Stimulated activated CD8-positive, alpha-beta memory T cell treated with anti-CD3 and anti-CD28 coated beads, Interleukin-4, amount 100 ng/mL, for 1 hour (primary cell): ENCODE data around the gene ASXL1.
"Not testable (repeated sequence)": the region's sequence is repeated elsewhere in the genome, so short reads cannot be mapped to it uniquely, and the experiment has no call there.

Source experiments
- DNase-seq, 2 donors: peaks; one replicate each; pipeline ENCODE4 v3.0.0-alpha.2; 2020; ENCODE audit warnings: low read depth in 2 of 2, low spot score in 1 of 2

ASXL1 gene

GRCh38 chr20:32360333-32360634 is 2.2 kb downstream of the ASXL1 start:
- DNase-seq: no peak

DNA sequence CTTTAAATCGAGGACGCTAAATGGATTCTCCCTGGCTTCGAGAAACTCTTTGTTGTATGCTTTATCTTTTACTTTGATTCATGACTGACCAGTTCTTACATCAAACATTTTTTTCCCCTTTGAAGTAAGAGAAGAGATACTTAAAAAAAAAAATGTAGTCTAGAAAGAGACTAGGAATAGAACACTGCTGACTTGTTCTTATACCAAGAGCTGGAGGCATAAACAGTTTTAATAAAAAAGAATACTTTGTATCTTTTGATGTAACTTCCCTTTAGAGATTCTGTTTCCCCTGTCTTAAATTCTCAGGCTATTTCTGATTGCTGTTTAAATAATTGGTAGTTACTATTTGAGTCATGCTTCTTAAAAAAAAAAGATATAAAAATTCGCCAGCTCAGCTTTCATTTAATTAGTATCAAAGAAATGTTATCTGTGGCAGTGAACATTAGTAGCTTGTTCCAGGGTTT is 4.8 kb downstream of the ASXL1 start:
- no peak for DNase-seq

DNA sequence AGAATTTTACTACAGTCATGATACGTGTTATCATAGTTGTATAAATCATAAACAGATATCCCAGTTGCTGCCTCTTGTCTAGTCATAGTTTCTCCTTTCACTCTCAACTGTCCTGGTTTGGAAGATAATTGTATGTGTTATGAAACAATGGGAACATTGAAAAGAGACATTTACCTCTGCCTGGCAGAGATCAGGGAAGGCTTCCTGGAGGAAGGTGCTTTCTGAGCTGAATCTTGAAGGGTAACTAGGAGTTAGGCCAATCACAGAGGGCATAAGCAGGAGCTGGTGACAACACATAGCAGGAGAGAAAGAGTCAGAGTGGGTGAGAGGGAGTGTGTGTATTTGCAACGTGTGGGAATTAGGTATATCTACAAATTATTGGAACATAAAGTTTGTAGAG is 5.4 kb downstream of the ASXL1 start:
- no peak for DNase-seq

DNA sequence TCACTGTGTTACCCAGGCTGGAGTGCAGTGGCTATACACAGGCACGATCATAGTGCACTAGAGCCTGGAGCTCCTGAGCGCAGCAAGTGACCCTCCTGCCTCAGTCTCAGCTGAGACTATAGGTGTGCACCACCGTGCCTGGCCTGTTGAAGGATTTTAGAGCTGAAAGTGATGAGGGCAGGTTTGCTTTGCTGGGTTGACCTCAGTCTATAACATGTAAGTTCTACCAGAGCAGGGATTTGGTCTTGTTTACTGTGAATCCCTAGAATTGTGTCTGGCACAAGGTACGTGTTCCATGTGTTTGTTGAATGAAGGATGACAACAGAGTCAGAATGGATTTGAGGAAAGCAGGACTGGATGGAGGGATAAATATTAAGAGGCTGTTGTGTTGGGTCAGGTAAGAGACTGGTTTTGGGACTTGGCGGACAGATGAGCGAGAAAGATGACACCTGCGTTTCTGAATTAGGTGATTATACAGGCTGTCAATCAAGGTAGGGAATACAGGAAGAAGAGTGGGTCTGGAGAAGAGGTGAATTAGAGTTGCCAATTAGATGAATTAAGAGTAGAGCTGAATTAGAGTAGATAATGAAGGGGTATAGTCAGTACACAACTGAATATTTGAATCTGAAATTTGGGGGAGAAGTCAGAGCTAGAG is 6.5 kb downstream of the ASXL1 start:
- no peak for DNase-seq

DNA sequence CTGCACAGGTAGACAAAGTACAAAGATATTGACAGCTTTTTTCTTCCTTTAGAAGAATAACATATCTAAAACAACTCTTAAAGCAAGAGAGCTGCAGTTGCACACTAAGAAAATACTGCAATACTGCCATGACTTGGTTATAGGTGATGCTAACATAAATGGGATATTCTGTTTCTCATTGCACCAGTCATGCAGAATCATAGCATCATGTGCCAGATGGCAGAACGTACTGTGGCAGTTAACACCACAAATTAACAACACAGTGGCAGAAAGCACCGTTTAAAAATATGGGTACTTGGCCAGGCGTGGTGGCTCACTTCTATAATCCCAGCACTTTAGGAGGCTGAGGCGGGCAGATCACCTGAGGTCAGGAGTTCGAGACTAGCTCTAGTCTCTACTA is 7.4 kb downstream of the ASXL1 start:
- no peak for DNase-seq

DNA sequence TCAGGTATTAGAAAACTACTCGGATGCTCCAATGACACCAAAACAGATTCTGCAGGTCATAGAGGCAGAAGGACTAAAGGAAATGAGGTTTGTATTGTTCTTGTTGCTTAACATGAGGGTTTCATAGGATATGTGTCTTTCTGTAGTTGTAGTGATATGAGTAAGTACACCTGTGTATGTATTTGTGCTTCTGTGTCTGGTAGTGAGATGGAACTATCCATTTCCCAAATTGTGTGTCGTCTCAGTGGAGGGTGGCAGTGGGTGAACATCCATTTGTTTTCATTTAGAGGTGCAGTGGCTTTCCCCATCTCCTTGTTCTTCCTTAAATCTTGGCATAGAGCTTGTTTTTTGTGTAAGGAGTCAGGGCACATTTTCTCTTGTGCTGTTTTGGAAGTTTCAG is 8.2 kb downstream of the ASXL1 start:
- DNase-seq: no peak

GRCh38 chr20:32368323-32368722 is 10.2 kb downstream of the ASXL1 start:
- DNase-seq: no peak

GRCh38 chr20:32368925-32369324 is 10.8 kb downstream of the ASXL1 start:
- DNase-seq: no peak

GRCh38 chr20:32370897-32371296 is 12.8 kb downstream of the ASXL1 start:
- DNase-seq: no peak

DNA sequence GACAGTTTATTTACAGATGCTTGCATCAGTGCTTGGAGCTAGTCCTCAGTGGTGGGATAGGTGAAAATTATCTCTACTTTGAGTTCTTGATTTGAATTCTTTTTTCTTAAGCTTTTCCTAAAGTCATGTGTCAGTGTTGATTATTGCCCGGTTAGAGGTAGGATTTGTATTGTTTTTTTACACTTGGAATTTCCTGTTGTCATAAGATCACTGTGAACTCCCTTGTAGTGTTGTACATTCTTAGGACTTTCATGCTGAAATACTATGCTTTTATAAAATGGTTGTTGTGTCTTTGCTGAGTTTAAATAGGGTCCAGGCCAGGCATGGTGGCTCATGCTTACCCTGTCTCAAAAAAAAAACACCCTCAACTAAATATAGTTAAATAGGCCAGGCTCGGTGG is 20.3 kb downstream of the ASXL1 start:
- no peak for DNase-seq

GRCh38 chr20:32380037-32380436 is 21.9 kb downstream of the ASXL1 start:
- not testable (repeated sequence) for DNase-seq

- no peak for DNase-seq
These were observed 22.6 kb downstream of the ASXL1 start for GRCh38 chr20:32380745-32381144.

- DNase-seq: no peak
These were observed 24.2 kb downstream of the ASXL1 start for GRCh38 chr20:32382102-32382950.

DNA sequence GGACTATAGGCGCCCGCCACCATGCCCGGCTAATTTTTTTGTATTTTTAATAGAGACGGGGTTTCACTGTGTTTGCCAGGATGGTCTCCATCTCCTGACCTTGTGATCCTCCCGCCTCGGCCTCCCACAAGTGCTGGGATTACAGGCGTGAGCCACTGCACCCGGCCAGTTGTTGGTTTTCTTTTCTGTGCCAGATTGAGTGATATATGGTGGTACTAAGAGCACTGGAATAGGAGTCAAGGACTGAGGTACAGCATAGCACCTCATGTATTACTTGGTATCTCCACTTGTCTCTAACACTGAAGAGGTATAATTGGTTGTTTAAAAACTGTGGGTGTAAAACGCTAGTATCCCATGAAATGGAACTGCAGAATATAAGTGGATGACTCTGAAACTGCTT is 25.3 kb downstream of the ASXL1 start:
- not testable (repeated sequence) for DNase-seq

DNA sequence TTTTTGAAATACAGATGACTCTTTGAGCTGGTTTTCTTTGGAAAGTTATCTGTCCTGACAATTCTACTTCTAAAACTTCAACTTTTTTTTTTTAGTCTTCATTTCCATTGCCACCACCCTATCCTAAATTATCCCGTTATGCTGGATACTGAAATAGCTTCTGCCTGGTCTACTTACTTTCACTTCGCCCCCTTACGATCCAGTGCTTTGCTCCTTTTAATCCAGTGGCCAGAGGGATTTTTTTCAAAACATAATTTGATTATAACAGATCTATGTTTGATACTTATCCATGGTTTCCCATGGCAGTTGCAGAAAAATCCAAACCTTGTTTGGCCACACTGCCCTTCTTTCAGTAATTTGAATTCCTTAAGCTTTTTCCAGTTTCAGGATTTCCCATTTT is 27.4 kb downstream of the ASXL1 start:
- DNase-seq: no peak

- no peak for DNase-seq
These were observed 28.0 kb downstream of the ASXL1 start for GRCh38 chr20:32386091-32386490.

- DNase-seq: no peak
These were observed 29.1 kb downstream of the ASXL1 start for GRCh38 chr20:32387252-32387651.

GRCh38 chr20:32391003-32391402 is 32.9 kb downstream of the ASXL1 start:
- no peak for DNase-seq

DNA sequence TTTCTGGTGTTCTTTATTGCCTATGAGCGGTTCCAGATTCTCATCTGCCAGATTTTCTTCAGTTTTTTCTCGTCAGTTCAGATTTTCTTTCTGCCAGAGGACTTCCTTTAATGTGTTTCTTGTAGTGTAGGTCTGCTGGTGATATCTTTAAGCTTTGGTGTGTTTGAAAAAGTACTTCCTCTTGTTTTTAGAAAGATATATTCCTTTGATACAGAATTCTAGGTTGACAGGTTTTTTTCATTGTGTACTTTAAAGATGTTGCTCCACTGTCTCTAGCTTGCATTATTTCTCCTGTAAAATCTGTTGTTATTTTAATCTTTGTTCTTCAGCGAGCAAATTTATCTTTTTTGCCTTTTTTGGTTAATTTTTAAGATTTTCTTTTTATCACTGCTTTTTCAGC is 36.9 kb downstream of the ASXL1 start:
- no peak for DNase-seq

DNA sequence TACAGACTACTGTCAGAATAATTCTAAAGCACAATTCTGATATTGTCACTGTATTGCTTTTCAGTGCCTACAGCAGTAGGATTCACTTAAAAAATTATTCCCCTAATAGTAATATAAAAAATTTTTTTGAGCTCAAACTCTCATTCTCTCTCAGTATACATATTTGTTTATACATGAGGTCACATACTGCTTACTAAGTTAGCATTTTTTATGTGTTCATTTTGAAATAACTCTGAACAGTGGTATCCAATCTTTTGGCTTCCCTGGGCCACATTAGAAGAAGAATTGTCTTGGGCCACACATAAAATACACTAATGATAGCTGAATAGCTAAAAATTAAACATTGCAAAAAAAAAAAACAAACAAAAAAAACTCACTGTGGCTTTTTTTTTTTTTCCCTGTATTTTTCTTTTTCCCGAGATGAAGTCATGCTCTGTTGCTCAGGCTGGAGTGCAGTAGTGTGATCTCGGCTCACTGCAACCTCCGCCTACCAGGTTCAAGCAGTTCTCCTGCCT is 38.6 kb downstream of the ASXL1 start:
- no peak for DNase-seq

- DNase-seq: no peak
These were observed 39.5 kb downstream of the ASXL1 start for GRCh38 chr20:32397567-32398084.

- no peak for DNase-seq
These were observed 42.3 kb downstream of the ASXL1 start for GRCh38 chr20:32400476-32400875.
